ENCODE results near the gene BRIP1. TPM values are rescaled to one million over a fixed set of nuclear protein-coding genes. Genes with fewer than 3 reads are reported as not detected.
"Not testable (repeated sequence)": the region's sequence is repeated elsewhere in the genome, so short reads cannot be mapped to it uniquely, and the experiment has no call there.

The BRIP1 gene
- total RNA-seq, 1 donor from 2014 or later, result 17.2 TPM

- no peak for DNase-seq
- Mint-ChIP-seq H3K36me3 (ENCODE audit: low read depth) (peaks cover 41% of the 10 kb centered on the region), H3K9me3 (no peaks in the 10 kb centered on the region), H3K27ac (no peak overlapping the region), H3K4me1 (no peaks in the 10 kb centered on the region), H3K27me3 (no peaks in the 10 kb centered on the region), H3K4me3 (no peak overlapping the region)
- intact Hi-C loops (cut with micrococcal nuclease), result no loop called here
Observed at GRCh38 chr17:61794792-61795191, 68.5 kb downstream of the BRIP1 start.

- Mint-ChIP-seq H3K27me3 (no peaks in the 10 kb centered on the region), H3K36me3 (ENCODE audit: low read depth) (peaks cover 43% of the 10 kb centered on the region), H3K4me1 (no peaks in the 10 kb centered on the region), H3K9me3 (no peaks in the 10 kb centered on the region), H3K4me3 (no peak overlapping the region), H3K27ac (no peak overlapping the region)
- intact Hi-C loops (cut with micrococcal nuclease), result no loop called here
- DNase-seq, result no peak
Observed at GRCh38 chr17:61794242-61794641, 69.1 kb downstream of the BRIP1 start.

- no peaks in the 10 kb centered on the region for H3K9me3 Mint-ChIP-seq
- no peak for DNase-seq
- H3K27ac Mint-ChIP-seq, result no peak overlapping the region
- no peak overlapping the region for H3K4me3 Mint-ChIP-seq
- intact Hi-C loops (cut with micrococcal nuclease), result no loop called here
- H3K36me3 Mint-ChIP-seq (ENCODE audit: low read depth), result peaks cover 43% of the 10 kb centered on the region
- H3K4me1 Mint-ChIP-seq, result no peaks in the 10 kb centered on the region
- H3K27me3 Mint-ChIP-seq, result no peaks in the 10 kb centered on the region
Observed at GRCh38 chr17:61793565-61793964, 69.8 kb downstream of the BRIP1 start.

GRCh38 chr17:61789872-61790271 lies 73.5 kb downstream of the BRIP1 start:
- no peak overlapping the region for H3K4me3 Mint-ChIP-seq
- H3K36me3 Mint-ChIP-seq (ENCODE audit: low read depth), result peaks cover 24% of the 10 kb centered on the region
- no peak overlapping the region for H3K27ac Mint-ChIP-seq
- DNase-seq, result no peak
- intact Hi-C loops (cut with micrococcal nuclease), result no loop called here
- no peaks in the 10 kb centered on the region for H3K4me1 Mint-ChIP-seq
- no peaks in the 10 kb centered on the region for H3K27me3 Mint-ChIP-seq
- H3K9me3 Mint-ChIP-seq, result no peaks in the 10 kb centered on the region

GRCh38 chr17:61786088-61786487 lies 77.2 kb downstream of the BRIP1 start:
- intact Hi-C loops (cut with micrococcal nuclease), result no loop called here
- no peaks in the 10 kb centered on the region for H3K27me3 Mint-ChIP-seq
- H3K4me1 Mint-ChIP-seq, result no peaks in the 10 kb centered on the region
- no peak overlapping the region for H3K4me3 Mint-ChIP-seq
- DNase-seq, result no peak
- no peak overlapping the region for H3K27ac Mint-ChIP-seq
- H3K9me3 Mint-ChIP-seq, result no peaks in the 10 kb centered on the region
- peaks cover 14% of the 10 kb centered on the region for H3K36me3 Mint-ChIP-seq (ENCODE audit: low read depth)

GRCh38 chr17:61784510-61784909 lies 78.8 kb downstream of the BRIP1 start:
- no peak overlapping the region for H3K27ac Mint-ChIP-seq
- no peak overlapping the region for H3K4me3 Mint-ChIP-seq
- H3K4me1 Mint-ChIP-seq, result no peaks in the 10 kb centered on the region
- peaks cover 5% of the 10 kb centered on the region for H3K36me3 Mint-ChIP-seq (ENCODE audit: low read depth)
- DNase-seq, result no peak
- H3K9me3 Mint-ChIP-seq, result no peaks in the 10 kb centered on the region
- H3K27me3 Mint-ChIP-seq, result no peaks in the 10 kb centered on the region
- intact Hi-C loops (cut with micrococcal nuclease), result no loop called here

GRCh38 chr17:61783556-61784304 lies 79.6 kb downstream of the BRIP1 start:
- intact Hi-C loops (cut with micrococcal nuclease), result no loop called here
- peaks cover 8% of the 10 kb centered on the region for H3K36me3 Mint-ChIP-seq (ENCODE audit: low read depth)
- no peaks in the 10 kb centered on the region for H3K9me3 Mint-ChIP-seq
- no peaks in the 10 kb centered on the region for H3K27me3 Mint-ChIP-seq
- H3K27ac Mint-ChIP-seq, result no peak overlapping the region
- DNase-seq, result no peak
- no peaks in the 10 kb centered on the region for H3K4me1 Mint-ChIP-seq
- no peak overlapping the region for H3K4me3 Mint-ChIP-seq

GRCh38 chr17:61783120-61783519 lies 80.2 kb downstream of the BRIP1 start:
- Mint-ChIP-seq H3K27ac (no peak overlapping the region), H3K27me3 (no peaks in the 10 kb centered on the region), H3K4me1 (no peaks in the 10 kb centered on the region), H3K9me3 (no peaks in the 10 kb centered on the region), H3K36me3 (ENCODE audit: low read depth) (peaks cover 8% of the 10 kb centered on the region), H3K4me3 (no peak overlapping the region)
- no peak for DNase-seq
- intact Hi-C loops (cut with micrococcal nuclease), result no loop called here

GRCh38 chr17:61782683-61783082 lies 80.6 kb downstream of the BRIP1 start:
- H3K9me3 Mint-ChIP-seq, result no peaks in the 10 kb centered on the region
- intact Hi-C loops (cut with micrococcal nuclease), result no loop called here
- DNase-seq, result no peak
- no peaks in the 10 kb centered on the region for H3K27me3 Mint-ChIP-seq
- H3K27ac Mint-ChIP-seq, result no peak overlapping the region
- peaks cover 8% of the 10 kb centered on the region for H3K36me3 Mint-ChIP-seq (ENCODE audit: low read depth)
- H3K4me1 Mint-ChIP-seq, result no peaks in the 10 kb centered on the region
- no peak overlapping the region for H3K4me3 Mint-ChIP-seq

GRCh38 chr17:61775364-61775763 lies 88.0 kb downstream of the BRIP1 start:
- Mint-ChIP-seq H3K9me3 (peaks cover 12% of the 10 kb centered on the region), H3K4me1 (no peaks in the 10 kb centered on the region), H3K27me3 (no peaks in the 10 kb centered on the region), H3K36me3 (ENCODE audit: low read depth) (peaks cover 44% of the 10 kb centered on the region), H3K4me3 (no peak overlapping the region), H3K27ac (no peak overlapping the region)
- intact Hi-C loops (cut with micrococcal nuclease), result no loop called here
- no peak for DNase-seq

- intact Hi-C loops (cut with micrococcal nuclease), result no loop called here
- Mint-ChIP-seq H3K36me3 (ENCODE audit: low read depth) (peaks cover 49% of the 10 kb centered on the region), H3K27me3 (no peaks in the 10 kb centered on the region), H3K27ac (no peak overlapping the region), H3K4me1 (no peaks in the 10 kb centered on the region), H3K9me3 (peaks cover 12% of the 10 kb centered on the region), H3K4me3 (no peak overlapping the region)
- no peak for DNase-seq
Observed at GRCh38 chr17:61774724-61775123, 88.6 kb downstream of the BRIP1 start.

GRCh38 chr17:61774087-61774486 lies 89.2 kb downstream of the BRIP1 start:
- peaks cover 53% of the 10 kb centered on the region for H3K36me3 Mint-ChIP-seq (ENCODE audit: low read depth)
- H3K4me1 Mint-ChIP-seq; intact Hi-C loops (cut with micrococcal nuclease); DNase-seq; H3K27me3 Mint-ChIP-seq; H3K27ac Mint-ChIP-seq; H3K4me3 Mint-ChIP-seq: not testable (repeated sequence)
- peaks cover 12% of the 10 kb centered on the region for H3K9me3 Mint-ChIP-seq

- H3K4me3 Mint-ChIP-seq, result no peak overlapping the region
- no peaks in the 10 kb centered on the region for H3K27me3 Mint-ChIP-seq
- peaks cover 12% of the 10 kb centered on the region for H3K9me3 Mint-ChIP-seq
- intact Hi-C loops (cut with micrococcal nuclease), result no loop called here
- H3K36me3 Mint-ChIP-seq (ENCODE audit: low read depth), result peaks cover 60% of the 10 kb centered on the region
- no peaks in the 10 kb centered on the region for H3K4me1 Mint-ChIP-seq
- H3K27ac Mint-ChIP-seq, result no peak overlapping the region
- no peak for DNase-seq
Observed at GRCh38 chr17:61770752-61771533, 92.4 kb downstream of the BRIP1 start.

GRCh38 chr17:61770043-61770442 lies 93.3 kb downstream of the BRIP1 start:
- Mint-ChIP-seq H3K27ac (no peak overlapping the region), H3K36me3 (ENCODE audit: low read depth) (peaks cover 57% of the 10 kb centered on the region), H3K9me3 (peaks cover 12% of the 10 kb centered on the region), H3K27me3 (no peaks in the 10 kb centered on the region), H3K4me3 (no peak overlapping the region), H3K4me1 (no peaks in the 10 kb centered on the region)
- intact Hi-C loops (cut with micrococcal nuclease), result no loop called here
- no peak for DNase-seq

Measured in activated CD4-positive, alpha-beta T cell treated with anti-CD3 and anti-CD28 coated beads, Interleukin-2, amount 10 ng/mL, durations not matched to agents 24 days and 14 days (primary cell).